Measurements from ENCODE around the gene SGIP1.
"Not testable (repeated sequence)": the region's sequence is repeated elsewhere in the genome, so short reads cannot be mapped to it uniquely, and the experiment has no call there.

Gene SGIP1

GRCh38 chr1:66773227-66773626, 239.3 kb downstream of the SGIP1 start:
- DNase-seq = no peak

- no peak for DNase-seq
Observed at GRCh38 chr1:66774438-66774837, 240.5 kb downstream of the SGIP1 start.

- no peak for DNase-seq
Observed at GRCh38 chr1:66775646-66776045, 241.7 kb downstream of the SGIP1 start.

- no peak for DNase-seq
Observed at GRCh38 chr1:66777831-66778230, 243.9 kb downstream of the SGIP1 start.

GRCh38 chr1:66778266-66778665, 244.3 kb downstream of the SGIP1 start:
- no peak for DNase-seq

- DNase-seq = no peak
Observed at GRCh38 chr1:66778969-66779368, 245.0 kb downstream of the SGIP1 start.

- DNase-seq = no peak
Observed at GRCh38 chr1:66779475-66780078, 245.6 kb downstream of the SGIP1 start.

GRCh38 chr1:66785800-66786199, 251.8 kb downstream of the SGIP1 start:
- not testable (repeated sequence) for DNase-seq

GRCh38 chr1:66787641-66788040, 253.7 kb downstream of the SGIP1 start:
- no peak for DNase-seq

GRCh38 chr1:66788231-66788939, 254.4 kb downstream of the SGIP1 start:
- no peak for DNase-seq

- DNase-seq = no peak
Observed at GRCh38 chr1:66791621-66792610, 258.0 kb downstream of the SGIP1 start.

GRCh38 chr1:66795839-66796238, 261.9 kb downstream of the SGIP1 start:
- not testable (repeated sequence) for DNase-seq

Measured in GF-D8 (cell line).